Measurements from ENCODE around the gene KLHL3. TPM values are rescaled to one million over a fixed set of nuclear protein-coding genes. Genes with fewer than 3 reads are reported as not detected.

Gene KLHL3
- total RNA-seq, 4 donors from 2014 or later: 11.9 to 26.7 (median 17.9) TPM

- no peak overlapping the region for H3K4me3 ChIP-seq (replicated peaks in 1 of 3)
- WGBS, 2 donors: 91 to 96% methylated on average over 2 of the region's 2 CpGs
- DNase-seq: no peak
Measured at GRCh38 chr5:137714494-137714893, 21.4 kb downstream of the KLHL3 start.

GRCh38 chr5:137712139-137712667 is 23.7 kb downstream of the KLHL3 start:
- no peaks in the 10 kb centered on the region for H3K27me3 ChIP-seq
- WGBS, 2 donors: 80 to 86% methylated on average over 2 of the region's 2 CpGs
- intact Hi-C loops (cut with DNase I): no loop called here

More at GRCh38 chr5:137714494-137714893, 21.4 kb downstream of the KLHL3 start:
- Histone ChIP-seq H3K27me3 (no peaks in the 10 kb centered on the region), H3K36me3 (no peaks in the 10 kb centered on the region), H3K9me3 (no peaks in the 10 kb centered on the region), H3K4me1 (peaks cover 11 to 34% of the 10 kb centered on the region in 2 donors), H3K27ac (no peak overlapping the region)
- intact Hi-C loops (cut with DNase I): no loop called here
- TF ChIP-seq POLR2A (IDR thresholded peaks at IDR 0.05): no peak
- TF ChIP-seq, protein P1, sequence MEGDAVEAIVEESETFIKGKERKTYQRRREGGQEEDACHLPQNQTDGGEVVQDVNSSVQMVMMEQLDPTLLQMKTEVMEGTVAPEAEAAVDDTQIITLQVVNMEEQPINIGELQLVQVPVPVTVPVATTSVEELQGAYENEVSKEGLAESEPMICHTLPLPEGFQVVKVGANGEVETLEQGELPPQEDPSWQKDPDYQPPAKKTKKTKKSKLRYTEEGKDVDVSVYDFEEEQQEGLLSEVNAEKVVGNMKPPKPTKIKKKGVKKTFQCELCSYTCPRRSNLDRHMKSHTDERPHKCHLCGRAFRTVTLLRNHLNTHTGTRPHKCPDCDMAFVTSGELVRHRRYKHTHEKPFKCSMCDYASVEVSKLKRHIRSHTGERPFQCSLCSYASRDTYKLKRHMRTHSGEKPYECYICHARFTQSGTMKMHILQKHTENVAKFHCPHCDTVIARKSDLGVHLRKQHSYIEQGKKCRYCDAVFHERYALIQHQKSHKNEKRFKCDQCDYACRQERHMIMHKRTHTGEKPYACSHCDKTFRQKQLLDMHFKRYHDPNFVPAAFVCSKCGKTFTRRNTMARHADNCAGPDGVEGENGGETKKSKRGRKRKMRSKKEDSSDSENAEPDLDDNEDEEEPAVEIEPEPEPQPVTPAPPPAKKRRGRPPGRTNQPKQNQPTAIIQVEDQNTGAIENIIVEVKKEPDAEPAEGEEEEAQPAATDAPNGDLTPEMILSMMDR (IDR thresholded peaks at IDR 0.05): no peak

DNA sequence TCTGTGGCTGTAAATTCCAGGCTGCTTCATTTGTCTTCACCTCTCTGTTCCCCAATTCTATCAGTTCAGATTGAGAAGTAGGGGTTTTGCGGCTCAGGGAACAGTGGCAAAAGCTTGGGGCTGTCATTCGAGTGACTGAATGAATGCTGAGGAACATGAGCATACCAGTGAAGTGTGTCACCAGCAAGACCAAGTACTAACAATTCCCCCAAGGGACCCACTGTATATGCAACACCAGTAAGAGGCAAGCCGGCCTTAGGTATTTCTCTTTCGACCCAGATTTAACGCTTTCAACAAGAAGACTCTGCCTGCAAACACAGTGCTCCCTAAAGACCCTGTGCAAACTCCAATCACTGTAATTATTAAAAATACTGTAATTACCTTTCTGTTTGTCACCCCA is 25.8 kb downstream of the KLHL3 start:
- Histone ChIP-seq H3K4me3 (replicated peaks in 1 of 3) (no peak overlapping the region), H3K9me3 (no peaks in the 10 kb centered on the region), H3K27ac (no peak overlapping the region), H3K27me3 (no peaks in the 10 kb centered on the region), H3K36me3 (no peaks in the 10 kb centered on the region), H3K4me1 (peaks cover 18 to 40% of the 10 kb centered on the region in 2 donors)
- DNase-seq: no peak
- 89 to 95% methylated on average over 5 of the region's 5 CpGs for WGBS, 2 donors
- TF ChIP-seq, protein P1 (IDR thresholded peaks at IDR 0.05): no peak
- TF ChIP-seq POLR2A (IDR thresholded peaks at IDR 0.05): no peak
- intact Hi-C loops (cut with DNase I): no loop called here

More at GRCh38 chr5:137712139-137712667, 23.7 kb downstream of the KLHL3 start:
- H3K27ac ChIP-seq: peak overlapping the region; percentile 41 to 47 (median 46)
- TF ChIP-seq, protein P1 (IDR thresholded peaks at IDR 0.05): no peak
- TF ChIP-seq POLR2A (IDR thresholded peaks at IDR 0.05): no peak
- no peak overlapping the region for H3K4me3 ChIP-seq (replicated peaks in 1 of 3)
- no peaks in the 10 kb centered on the region for H3K9me3 ChIP-seq
- H3K36me3 ChIP-seq: no peaks in the 10 kb centered on the region
- DNase-seq: peak in 1 of 2 donors; percentile 29
- H3K4me1 ChIP-seq: peaks cover 18 to 39% of the 10 kb centered on the region in 2 donors

- H3K9me3 ChIP-seq: no peaks in the 10 kb centered on the region
- 93 to 96% methylated on average over 3 of the region's 3 CpGs for WGBS, 2 donors
- H3K4me3 ChIP-seq (replicated peaks in 1 of 3): no peak overlapping the region
- H3K36me3 ChIP-seq: no peaks in the 10 kb centered on the region
- DNase-seq: peak in 1 of 2 donors; percentile 9
- TF ChIP-seq, protein P1 (IDR thresholded peaks at IDR 0.05): no peak
- TF ChIP-seq POLR2A (IDR thresholded peaks at IDR 0.05): no peak
- no peaks in the 10 kb centered on the region for H3K27me3 ChIP-seq
- intact Hi-C loops (cut with DNase I): no loop called here
- peak overlapping the region; percentile 67 to 85 (median 82) for H3K27ac ChIP-seq
- peaks cover 18 to 40% of the 10 kb centered on the region in 2 donors for H3K4me1 ChIP-seq
Measured at GRCh38 chr5:137708796-137709559, 26.9 kb downstream of the KLHL3 start.

DNA sequence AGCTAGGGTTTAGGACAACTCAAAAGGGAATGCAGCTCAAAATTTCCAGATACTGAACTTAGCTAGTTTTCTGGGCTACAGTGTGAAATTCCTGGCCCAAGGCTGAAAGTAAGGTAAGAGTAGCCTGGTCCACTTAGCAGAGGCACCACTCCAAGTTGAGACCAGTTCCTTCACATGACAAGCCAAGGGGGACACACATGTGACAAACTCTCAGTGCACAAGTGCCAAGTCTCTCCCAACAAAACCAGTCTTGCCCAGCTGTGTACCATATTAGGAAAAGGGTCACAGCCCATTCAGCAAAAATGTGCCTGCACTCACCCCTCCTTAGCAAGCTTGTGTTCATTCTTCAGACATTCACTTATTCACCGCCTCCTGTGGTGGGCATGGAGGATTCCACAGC is 27.8 kb downstream of the KLHL3 start:
- intact Hi-C loops (cut with DNase I): no loop called here
- no peaks in the 10 kb centered on the region for H3K27me3 ChIP-seq
- no peak overlapping the region for H3K4me3 ChIP-seq (replicated peaks in 1 of 3)
- H3K4me1 ChIP-seq: peaks cover 18 to 40% of the 10 kb centered on the region in 2 donors
- 100% methylated on average over 1 of the region's 1 CpG; no CpG with 5 or more reads in 1 of the 2 donors for WGBS, 2 donors
- no peaks in the 10 kb centered on the region for H3K36me3 ChIP-seq
- H3K9me3 ChIP-seq: no peaks in the 10 kb centered on the region
- TF ChIP-seq, protein P1 (IDR thresholded peaks at IDR 0.05): no peak
- TF ChIP-seq POLR2A (IDR thresholded peaks at IDR 0.05): peak in 1 of 2 donors; percentile 15
- peak overlapping the region; percentile 67 to 85 (median 82) for H3K27ac ChIP-seq
- peak; percentile 85 to 88 for DNase-seq
